Nephron (organoid): ENCODE data around the gene SMIM43.

Experiments used
- H3K27ac Mint-ChIP-seq, 3 experiments: 2 replicates each; pipeline ENCODE4 v1.8.0; 2020; ENCODE audit warnings: mixed read lengths in 3 of 3, mild to moderate bottlenecking in 2 of 3, moderate library complexity in 1 of 3
- H3K27me3 Mint-ChIP-seq: 2 replicates; pipeline ENCODE4 v1.8.0; 2021; ENCODE audit warnings: low read depth, mild to moderate bottlenecking, moderate library complexity, mixed read lengths
- H3K36me3 Mint-ChIP-seq: 2 replicates; pipeline ENCODE4 v1.8.0; 2020; ENCODE audit warnings: low read depth, mixed read lengths
- H3K4me1 Mint-ChIP-seq: 2 replicates; pipeline ENCODE4 v1.8.0; 2020; ENCODE audit warnings: mixed read lengths
- H3K4me3 Mint-ChIP-seq, 3 experiments: 2 replicates each; pipeline ENCODE4 v1.8.0; 2020; ENCODE audit warnings: mild to moderate bottlenecking in 3 of 3, mixed read lengths in 3 of 3, moderate library complexity in 2 of 3
- H3K9me3 Mint-ChIP-seq: 2 replicates; pipeline ENCODE4 v1.8.0; 2020; ENCODE audit warnings: mixed read lengths
- CTCF ChIP-seq, 3 experiments: fragments of 200-600 bp; sonication (generic); IDR thresholded peaks; one replicate each; pipeline ENCODE4 v1.5.0; 2021; ENCODE audit warnings: antibody characterized with exemption in 3 of 3; ENCODE audit not compliant: unreplicated experiment in 3 of 3

SMIM43 gene

GRCh38 chr4:121794505-121795188, 29.7 kb upstream of the SMIM43 start:
- peaks cover 36% of the 10 kb centered on the region for H3K4me1 Mint-ChIP-seq
- TF ChIP-seq CTCF (IDR thresholded peaks at IDR 0.05; ENCODE audit: unreplicated experiment in 3 of 3), result no peak
- no peaks in the 10 kb centered on the region for H3K9me3 Mint-ChIP-seq
- H3K4me3 Mint-ChIP-seq, result no peak overlapping the region
- no peaks in the 10 kb centered on the region for H3K36me3 Mint-ChIP-seq
- no peaks in the 10 kb centered on the region for H3K27me3 Mint-ChIP-seq
- H3K27ac Mint-ChIP-seq, result peak overlapping the region in 2 of 3 experiments; percentile 34 to 83

- Mint-ChIP-seq H3K4me1 (peaks cover 50% of the 10 kb centered on the region), H3K4me3 (no peak overlapping the region), H3K36me3 (no peaks in the 10 kb centered on the region), H3K9me3 (no peaks in the 10 kb centered on the region), H3K27ac (no peak overlapping the region), H3K27me3 (no peaks in the 10 kb centered on the region)
- TF ChIP-seq CTCF (IDR thresholded peaks at IDR 0.05; ENCODE audit: unreplicated experiment in 3 of 3), result no peak
Observed at GRCh38 chr4:121792966-121793365, 28.0 kb upstream of the SMIM43 start.

- Mint-ChIP-seq H3K27ac (no peak overlapping the region), H3K9me3 (no peaks in the 10 kb centered on the region), H3K27me3 (no peaks in the 10 kb centered on the region), H3K36me3 (no peaks in the 10 kb centered on the region), H3K4me3 (no peak overlapping the region), H3K4me1 (peaks cover 56% of the 10 kb centered on the region)
- TF ChIP-seq CTCF (IDR thresholded peaks at IDR 0.05; ENCODE audit: unreplicated experiment in 3 of 3), result no peak
Observed at GRCh38 chr4:121791481-121791880, 26.5 kb upstream of the SMIM43 start.

GRCh38 chr4:121790976-121791375, 26.0 kb upstream of the SMIM43 start:
- no peaks in the 10 kb centered on the region for H3K36me3 Mint-ChIP-seq
- TF ChIP-seq CTCF (IDR thresholded peaks at IDR 0.05; ENCODE audit: unreplicated experiment in 3 of 3), result no peak
- H3K27me3 Mint-ChIP-seq, result no peaks in the 10 kb centered on the region
- H3K9me3 Mint-ChIP-seq, result no peaks in the 10 kb centered on the region
- H3K27ac Mint-ChIP-seq, result peak overlapping the region in 1 of 3 experiments; percentile 93
- peaks cover 51% of the 10 kb centered on the region for H3K4me1 Mint-ChIP-seq
- no peak overlapping the region for H3K4me3 Mint-ChIP-seq

- H3K27me3 Mint-ChIP-seq, result no peaks in the 10 kb centered on the region
- peak overlapping the region; percentile 31 to 94 (median 93) for H3K27ac Mint-ChIP-seq
- no peak for TF ChIP-seq CTCF (IDR thresholded peaks at IDR 0.05; ENCODE audit: unreplicated experiment in 3 of 3)
- H3K36me3 Mint-ChIP-seq, result no peaks in the 10 kb centered on the region
- peaks cover 47% of the 10 kb centered on the region for H3K4me1 Mint-ChIP-seq
- peak overlapping the region in 1 of 3 experiments; percentile 12 for H3K4me3 Mint-ChIP-seq
- no peaks in the 10 kb centered on the region for H3K9me3 Mint-ChIP-seq
Observed at GRCh38 chr4:121789960-121790829, 25.2 kb upstream of the SMIM43 start.
